Measurements from ENCODE around the gene ASIC2.

DNA sequence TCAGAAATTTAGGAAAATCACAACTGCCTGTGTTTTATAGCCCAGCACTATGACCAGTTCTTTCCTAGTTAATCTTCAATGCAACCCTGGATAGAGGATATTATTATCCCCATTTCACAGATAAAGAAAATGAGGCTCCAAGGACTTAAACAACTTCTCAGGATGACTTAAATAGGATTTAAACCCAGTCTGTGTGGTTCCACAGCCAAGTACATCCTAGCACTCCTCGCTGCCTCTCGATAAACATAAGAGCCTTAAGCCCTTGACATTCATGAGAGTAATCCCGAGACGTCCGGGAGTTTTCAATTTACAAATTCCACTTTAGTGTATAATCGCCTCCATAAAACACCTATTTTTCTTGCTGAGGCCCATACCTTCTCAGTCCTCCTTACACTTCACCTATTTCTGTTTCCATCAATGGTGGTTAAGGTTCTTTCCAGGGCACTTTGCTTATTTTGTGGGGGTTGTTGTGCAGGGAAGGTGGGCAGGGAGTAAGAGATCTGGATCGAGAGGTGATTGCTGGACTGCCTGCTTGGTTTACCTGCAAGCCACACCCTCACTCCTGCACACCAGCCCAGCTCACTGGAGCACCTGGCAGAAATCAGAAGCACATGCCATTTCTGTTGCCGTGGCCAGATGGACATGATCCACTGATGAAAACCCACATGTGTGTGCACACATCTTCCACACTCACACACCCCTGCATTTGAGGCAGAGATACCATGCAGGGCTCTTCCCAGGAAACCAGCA is 50.5 kb downstream of the ASIC2 start:
- TF ChIP-seq, protein P1, sequence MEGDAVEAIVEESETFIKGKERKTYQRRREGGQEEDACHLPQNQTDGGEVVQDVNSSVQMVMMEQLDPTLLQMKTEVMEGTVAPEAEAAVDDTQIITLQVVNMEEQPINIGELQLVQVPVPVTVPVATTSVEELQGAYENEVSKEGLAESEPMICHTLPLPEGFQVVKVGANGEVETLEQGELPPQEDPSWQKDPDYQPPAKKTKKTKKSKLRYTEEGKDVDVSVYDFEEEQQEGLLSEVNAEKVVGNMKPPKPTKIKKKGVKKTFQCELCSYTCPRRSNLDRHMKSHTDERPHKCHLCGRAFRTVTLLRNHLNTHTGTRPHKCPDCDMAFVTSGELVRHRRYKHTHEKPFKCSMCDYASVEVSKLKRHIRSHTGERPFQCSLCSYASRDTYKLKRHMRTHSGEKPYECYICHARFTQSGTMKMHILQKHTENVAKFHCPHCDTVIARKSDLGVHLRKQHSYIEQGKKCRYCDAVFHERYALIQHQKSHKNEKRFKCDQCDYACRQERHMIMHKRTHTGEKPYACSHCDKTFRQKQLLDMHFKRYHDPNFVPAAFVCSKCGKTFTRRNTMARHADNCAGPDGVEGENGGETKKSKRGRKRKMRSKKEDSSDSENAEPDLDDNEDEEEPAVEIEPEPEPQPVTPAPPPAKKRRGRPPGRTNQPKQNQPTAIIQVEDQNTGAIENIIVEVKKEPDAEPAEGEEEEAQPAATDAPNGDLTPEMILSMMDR (IDR thresholded peaks at IDR 0.05; ENCODE audit: insufficient read depth, low read depth, low read length): no peak
- no peak for TF ChIP-seq EZH2 (IDR thresholded peaks at IDR 0.05; ENCODE audit: insufficient read depth, low read length)

Data from astrocyte (in vitro differentiated cells and primary cell).